AG04450 (cell line): ENCODE results near the gene CHRNG. TPM values are rescaled to one million over a fixed set of nuclear protein-coding genes. Genes with fewer than 3 reads are reported as not detected.

Experiments used
- CTCF ChIA-PET: fragments of 300-600, 350-600 bp; formaldehyde crosslinking; extraction: SDS; loops from one replicate; lab custom pipeline; 2022; ENCODE audit warnings: antibody characterized with exemption, inconsistent platforms; lab: Charles Lee
- POLR2A ChIA-PET: fragments of 350-600 bp; formaldehyde crosslinking; extraction: SDS; loops from one replicate; lab custom pipeline; 2021; ENCODE audit warnings: antibody characterized with exemption, inconsistent platforms; lab: Yijun Ruan, JAX
- DNase-seq: peaks from one replicate; pipeline ENCODE4 v3.0.0-alpha.2; 2011; ENCODE audit warnings: low read depth, low spot score
- H3K27ac ChIP-seq: one replicate; pipeline ENCODE4 v1.5.1; 2012; ENCODE audit warnings: low read depth, low read length, control low read depth
- H3K27me3 ChIP-seq: one replicate; pipeline ENCODE4 v1.6.0; 2012; ENCODE audit warnings: low read length; ENCODE audit not compliant: control insufficient read depth, insufficient read depth
- H3K4me3 ChIP-seq: 2 replicates; pipeline ENCODE4 v1.5.1; 2011; ENCODE audit warnings: mild to moderate bottlenecking, low read depth, low read length, control low read depth
- H3K9me3 ChIP-seq: 2 replicates; pipeline ENCODE4 v1.5.1; 2012; ENCODE audit warnings: low read length; ENCODE audit not compliant: control insufficient read depth, insufficient read depth
- polyA plus RNA-seq: library from polyadenylated mRNA; depleted of rRNA; stranded (reverse); fragments of >200 nt; gene quantifications from 2 replicates; pipeline ENCODE4 v1.2.3, GENCODE V29; 2011
- TF ChIP-seq, protein P1 (sequence below): IDR thresholded peaks from 2 replicates; pipeline ENCODE4 v1.5.1; 2011; ENCODE audit warnings: low read depth, low read length, control low read depth, inconsistent platforms

CHRNG gene
- polyA plus RNA-seq, 1 experiment, result not detected

GRCh38 chr2:232526372-232526941 lies 13.0 kb upstream of the CHRNG start:
- no peak overlapping the region for H3K4me3 ChIP-seq
- DNase-seq, result no peak
- peaks cover 36% of the 10 kb centered on the region for H3K27me3 ChIP-seq
- ChIA-PET POLR2A (no interaction called here), CTCF (interaction anchor here (0.6 kb wide), 1 partner anchor 65 kb away, joined by 4 read pairs; no protein-coding TSS in a partner anchor)
- TF ChIP-seq, protein P1, sequence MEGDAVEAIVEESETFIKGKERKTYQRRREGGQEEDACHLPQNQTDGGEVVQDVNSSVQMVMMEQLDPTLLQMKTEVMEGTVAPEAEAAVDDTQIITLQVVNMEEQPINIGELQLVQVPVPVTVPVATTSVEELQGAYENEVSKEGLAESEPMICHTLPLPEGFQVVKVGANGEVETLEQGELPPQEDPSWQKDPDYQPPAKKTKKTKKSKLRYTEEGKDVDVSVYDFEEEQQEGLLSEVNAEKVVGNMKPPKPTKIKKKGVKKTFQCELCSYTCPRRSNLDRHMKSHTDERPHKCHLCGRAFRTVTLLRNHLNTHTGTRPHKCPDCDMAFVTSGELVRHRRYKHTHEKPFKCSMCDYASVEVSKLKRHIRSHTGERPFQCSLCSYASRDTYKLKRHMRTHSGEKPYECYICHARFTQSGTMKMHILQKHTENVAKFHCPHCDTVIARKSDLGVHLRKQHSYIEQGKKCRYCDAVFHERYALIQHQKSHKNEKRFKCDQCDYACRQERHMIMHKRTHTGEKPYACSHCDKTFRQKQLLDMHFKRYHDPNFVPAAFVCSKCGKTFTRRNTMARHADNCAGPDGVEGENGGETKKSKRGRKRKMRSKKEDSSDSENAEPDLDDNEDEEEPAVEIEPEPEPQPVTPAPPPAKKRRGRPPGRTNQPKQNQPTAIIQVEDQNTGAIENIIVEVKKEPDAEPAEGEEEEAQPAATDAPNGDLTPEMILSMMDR, result no peak
- no peaks in the 10 kb centered on the region for H3K9me3 ChIP-seq
- no peak overlapping the region for H3K27ac ChIP-seq

DNA sequence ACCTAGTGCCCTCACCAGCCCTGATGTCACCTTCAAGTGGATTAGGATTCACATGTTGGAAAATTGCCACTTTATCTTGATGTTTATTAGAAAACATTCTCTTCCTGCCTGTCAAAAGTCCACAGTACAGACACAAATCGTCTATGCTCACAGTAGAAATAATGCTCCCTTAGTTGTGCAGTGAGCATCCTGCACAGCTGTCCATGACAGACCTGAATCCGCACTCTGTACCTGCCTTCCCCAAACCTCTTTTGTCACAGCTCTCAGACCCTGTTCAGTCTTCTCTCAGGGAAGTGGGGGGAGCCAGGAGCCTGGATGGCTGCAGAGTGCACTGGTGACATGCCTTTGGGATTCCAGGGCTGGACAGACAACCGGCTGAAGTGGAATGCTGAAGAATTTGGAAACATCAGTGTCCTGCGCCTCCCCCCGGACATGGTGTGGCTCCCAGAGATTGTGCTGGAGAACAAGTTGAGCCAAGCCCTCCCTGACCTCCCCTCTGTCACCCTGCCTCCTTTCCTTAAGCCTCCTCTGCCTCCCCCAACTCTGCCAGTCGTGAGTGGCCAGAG lies 11.5 kb upstream of the CHRNG start:
- TF ChIP-seq, protein P1, result no peak
- CTCF ChIA-PET, result no interaction called here
- no peak overlapping the region for H3K27ac ChIP-seq

DNA sequence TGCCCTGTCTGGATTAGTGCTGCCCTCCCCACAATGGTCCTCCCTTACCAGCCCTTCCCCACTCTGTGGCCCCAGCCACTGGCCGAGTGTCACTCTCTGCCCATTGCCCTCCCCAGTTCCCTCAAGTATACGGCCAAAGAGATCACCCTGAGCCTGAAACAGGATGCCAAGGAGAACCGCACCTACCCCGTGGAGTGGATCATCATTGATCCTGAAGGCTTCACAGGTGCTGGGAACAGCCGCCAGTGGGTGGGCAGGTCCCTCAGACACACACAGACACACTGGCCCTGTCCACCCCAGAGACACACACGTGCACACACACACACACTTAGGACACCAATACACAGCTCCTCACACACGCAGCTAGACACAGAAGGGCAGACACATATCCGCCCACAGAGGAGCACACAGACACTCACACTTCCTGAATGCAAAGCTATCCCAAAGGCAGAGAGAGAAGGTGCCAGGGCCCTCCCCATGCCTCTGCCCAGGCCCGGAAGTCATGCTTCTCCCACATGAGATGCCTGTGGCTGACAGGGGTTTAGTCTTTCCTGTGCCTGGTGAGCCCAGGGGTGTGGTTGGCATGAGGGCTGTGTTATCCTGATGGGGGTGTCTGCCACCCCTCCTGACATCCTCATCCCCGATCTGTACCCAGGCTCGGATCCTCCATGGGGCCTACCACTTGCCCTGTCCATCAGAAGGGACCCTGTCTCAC lies 10.6 kb upstream of the CHRNG start:
- POLR2A ChIA-PET, result no interaction called here
- DNase-seq, result no peak
- Histone ChIP-seq H3K4me3 (no peak overlapping the region), H3K27me3 (peaks cover 20% of the 10 kb centered on the region), H3K9me3 (no peaks in the 10 kb centered on the region), H3K27ac (no peak overlapping the region)
- CTCF ChIA-PET, result no interaction called here
- TF ChIP-seq, protein P1, result no peak

More for the DNA sequence above, 11.5 kb upstream of the CHRNG start:
- POLR2A ChIA-PET, result no interaction called here
- Histone ChIP-seq H3K27me3 (peaks cover 26% of the 10 kb centered on the region), H3K9me3 (no peaks in the 10 kb centered on the region), H3K4me3 (no peak overlapping the region)
- DNase-seq, result no peak

- Histone ChIP-seq H3K4me3 (no peak overlapping the region), H3K9me3 (no peaks in the 10 kb centered on the region), H3K27ac (no peak overlapping the region), H3K27me3 (peaks cover 14% of the 10 kb centered on the region)
- ChIA-PET CTCF (interaction anchor here (0.6 kb wide), 1 partner anchor 619 kb away, joined by 3 read pairs; no protein-coding TSS in a partner anchor), POLR2A (no interaction called here)
- TF ChIP-seq, protein P1, result no peak
- DNase-seq, result no peak
These were observed 9.5 kb upstream of the CHRNG start for GRCh38 chr2:232529806-232530547.
